Mucosa of stomach (tissue), 1 donor: ENCODE results near the gene PRXL2C.

Source experiments
- H3K27me3 ChIP-seq: one replicate; pipeline ENCODE4 v1.7.0; 2013; ENCODE audit warnings: mild to moderate bottlenecking, low read length; ENCODE audit not compliant: control insufficient read depth, insufficient read depth
- H3K36me3 ChIP-seq: one replicate; pipeline ENCODE4 v1.7.0; 2013; ENCODE audit warnings: low read length; ENCODE audit not compliant: control insufficient read depth, insufficient read depth
- H3K4me1 ChIP-seq: one replicate; pipeline ENCODE4 v1.7.0; 2013; ENCODE audit warnings: mild to moderate bottlenecking, low read length; ENCODE audit not compliant: control insufficient read depth, insufficient read depth
- H3K4me3 ChIP-seq: one replicate; pipeline ENCODE4 v1.7.0; 2013; ENCODE audit warnings: low read length
- H3K9ac ChIP-seq: one replicate; pipeline ENCODE4 v1.7.0; 2013; ENCODE audit warnings: mild to moderate bottlenecking, low read length, moderate library complexity
- H3K9me3 ChIP-seq: one replicate; pipeline ENCODE4 v1.7.0; 2013; ENCODE audit warnings: mild to moderate bottlenecking, low read length, moderate library complexity; ENCODE audit not compliant: control insufficient read depth
- donor health status: Pancreatic carcinoma.

Gene PRXL2C

DNA sequence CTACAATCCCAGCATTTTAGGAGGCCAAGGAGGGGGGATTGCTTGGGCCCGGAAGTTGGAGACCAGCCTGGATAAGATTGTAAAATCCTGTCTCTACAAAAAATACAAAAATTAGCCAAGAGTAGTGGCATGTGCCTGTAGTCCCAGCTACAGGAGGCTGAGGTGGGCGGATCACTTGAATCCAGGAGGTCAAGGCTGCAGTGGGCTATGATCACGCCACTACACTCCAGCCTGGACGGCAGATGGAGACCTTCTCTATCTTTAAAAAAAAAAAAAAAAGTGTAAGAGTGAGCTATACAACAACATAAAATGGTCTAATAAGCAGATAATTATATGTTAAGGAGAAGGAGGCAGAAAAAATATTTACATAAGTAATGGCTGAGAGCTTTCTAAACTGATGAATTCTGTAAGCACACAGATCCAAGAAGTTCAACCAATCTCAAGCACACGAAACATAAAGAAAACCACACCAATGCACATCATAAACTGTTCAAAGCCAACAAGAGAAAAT, 58.5 kb downstream of the PRXL2C start:
- Histone ChIP-seq H3K9ac (no peak overlapping the region), H3K4me3 (no peak overlapping the region), H3K27me3 (no peaks in the 10 kb centered on the region), H3K36me3 (no peaks in the 10 kb centered on the region), H3K9me3 (no peaks in the 10 kb centered on the region), H3K4me1 (no peaks in the 10 kb centered on the region)
